Measurements from ENCODE around the gene HIGD1A. TPM values are rescaled to one million over a fixed set of nuclear protein-coding genes. Genes with fewer than 3 reads are reported as not detected.
A peak's percentile ranks its signal among the peaks of the same experiment; 100 is the strongest.

Gene HIGD1A
- total RNA-seq, 1 experiment from 2014 or later = 80.7 TPM

GRCh38 chr3:42772670-42773408 is 31.5 kb downstream of the HIGD1A start, which contains the start of gene CCDC13 (continued):
- TF ChIP-seq AFF4 (CRISPR knock-in tag; IDR thresholded peaks at IDR 0.05; ENCODE audit: borderline replicate concordance) (no peak), ZNF281 (CRISPR knock-in tag; IDR thresholded peaks at IDR 0.05) (no peak), CBFB (CRISPR knock-in tag; IDR thresholded peaks at IDR 0.05; ENCODE audit: low read depth) (peak; percentile 43; the same call in 1 of the 2 replicates), ATF3 (CRISPR knock-in tag; conservative IDR thresholded peaks at IDR 0.05) (no peak), ZNF232 (CRISPR knock-in tag; IDR thresholded peaks at IDR 0.05) (peak; percentile 43; the same call in 1 of the 2 replicates), HMGA2 (CRISPR knock-in tag; IDR thresholded peaks at IDR 0.05) (no peak), GTF2I (CRISPR knock-in tag; conservative IDR thresholded peaks at IDR 0.05) (no peak), FOXJ3 (CRISPR knock-in tag; IDR thresholded peaks at IDR 0.05; ENCODE audit: borderline replicate concordance) (no peak), E2F1 (CRISPR knock-in tag; IDR thresholded peaks at IDR 0.05) (no peak), MYBL2 (CRISPR knock-in tag; IDR thresholded peaks at IDR 0.05) (no peak), ZNF416 (CRISPR knock-in tag; IDR thresholded peaks at IDR 0.05) (no peak), E2F5 (CRISPR knock-in tag; IDR thresholded peaks at IDR 0.05) (peak; percentile 47), KAT7 (CRISPR knock-in tag; IDR thresholded peaks at IDR 0.05; ENCODE audit: borderline replicate concordance) (no peak), ZNF671 (CRISPR knock-in tag; IDR thresholded peaks at IDR 0.05) (no peak), TP53 (CRISPR knock-in tag; IDR thresholded peaks at IDR 0.05) (no peak), FOXP4 (CRISPR knock-in tag; IDR thresholded peaks at IDR 0.05) (0 out of 2 replicates have a peak, but pooled peaks have one; percentile 37), ZNF219 (CRISPR knock-in tag; IDR thresholded peaks at IDR 0.05; ENCODE audit: borderline replicate concordance) (no peak), CTCF (IDR thresholded peaks at IDR 0.05) (no peak), USF2 (CRISPR knock-in tag; IDR thresholded peaks at IDR 0.05) (no peak), TEAD1 (CRISPR knock-in tag; IDR thresholded peaks at IDR 0.05) (no peak), ZBTB43 (CRISPR knock-in tag; IDR thresholded peaks at IDR 0.05) (no peak), MAX (CRISPR knock-in tag; IDR thresholded peaks at IDR 0.05) (peak; percentile 79), ETV6 (CRISPR knock-in tag; IDR thresholded peaks at IDR 0.05) (no peak)
